Measurements from ENCODE around the gene CACNA1D.

- TF ChIP-seq CTCF (IDR thresholded peaks at IDR 0.05) (peak; percentile 36), ZFX (IDR thresholded peaks at IDR 0.05; ENCODE audit: borderline replicate concordance) (no peak)
Observed at GRCh38 chr3:53677413-53677812, 183.0 kb downstream of the CACNA1D start.
